Neural cell (in vitro differentiated cells): ENCODE results near the gene MAP4K3. TPM values are rescaled to one million over a fixed set of nuclear protein-coding genes. Genes with fewer than 3 reads are reported as not detected.

ENCODE experiments used
- H2AFZ ChIP-seq: fragments of 200-600, 300-800 bp; sonication (generic), shearing (Covaris generic); 2 replicates; pipeline ENCODE4 v1.6.0; 2014; ENCODE audit warnings: low read depth, mild to moderate bottlenecking, antibody characterized with exemption, low read length, moderate library complexity
- H3F3A ChIP-seq: fragments of 200-600 bp; shearing (Covaris generic); 2 replicates; pipeline ENCODE4 v1.6.1; 2016; ENCODE audit warnings: mild to moderate bottlenecking, moderate library complexity, mixed read lengths, antibody characterized with exemption, low read length; ENCODE audit not compliant: insufficient read depth, poor library complexity, severe bottlenecking
- H3K27ac ChIP-seq: fragments of 200-600, 300-800 bp; sonication (generic), shearing (Covaris generic); 2 replicates; pipeline ENCODE4 v1.5.1; 2014; ENCODE audit warnings: mild to moderate bottlenecking, low read length, moderate library complexity
- H3K27me3 ChIP-seq: fragments of 300-800, 200-600 bp; sonication (generic), shearing (Covaris generic); 2 replicates; pipeline ENCODE4 v1.6.0; 2014; ENCODE audit warnings: mild to moderate bottlenecking, low read depth, low read length, moderate library complexity; ENCODE audit not compliant: insufficient read depth
- H3K36me3 ChIP-seq: fragments of 300-800, 200-600 bp; sonication (generic), shearing (Covaris generic); 2 replicates; pipeline ENCODE4 v1.5.1; 2014; ENCODE audit warnings: mild to moderate bottlenecking, antibody characterized with exemption, low read length, moderate library complexity; ENCODE audit not compliant: insufficient read depth
- H3K4me2 ChIP-seq: fragments of 300-800, 200-600 bp; sonication (generic), shearing (Covaris generic); 2 replicates; pipeline ENCODE4 v1.6.0; 2014; ENCODE audit warnings: mild to moderate bottlenecking, low read length
- H3K4me3 ChIP-seq: fragments of 300-800, 200-600 bp; sonication (generic), shearing (Covaris generic); 2 replicates; pipeline ENCODE4 v1.5.1; 2014; ENCODE audit warnings: mild to moderate bottlenecking, low read length, moderate library complexity
- H3K79me2 ChIP-seq: fragments of 200-600 bp; shearing (Covaris generic); replicated peaks from 2 replicates; pipeline ENCODE4 v1.6.0; 2014; ENCODE audit warnings: mild to moderate bottlenecking, low read length, moderate library complexity; ENCODE audit not compliant: insufficient read depth
- H3K9ac ChIP-seq: fragments of 300-800, 200-600 bp; sonication (generic), shearing (Covaris generic); 2 replicates; pipeline ENCODE4 v1.6.1; 2016; ENCODE audit warnings: mild to moderate bottlenecking, low read length, mixed read lengths
- H3K9me2 ChIP-seq: fragments of 200-600 bp; shearing (Covaris generic); 2 replicates; pipeline ENCODE4 v1.6.1; 2016; ENCODE audit warnings: mild to moderate bottlenecking, low read length, mixed read lengths; ENCODE audit not compliant: insufficient read depth
- H3K9me3 ChIP-seq: fragments of 200-600, 300-800 bp; sonication (generic), shearing (Covaris generic); 2 replicates; pipeline ENCODE4 v1.6.1; 2016; ENCODE audit warnings: mild to moderate bottlenecking, mixed run types, low read length, moderate library complexity, mixed read lengths
- H4K20me1 ChIP-seq: fragments of 200-600 bp; shearing (Covaris generic); 2 replicates; pipeline ENCODE4 v1.6.1; 2016; ENCODE audit warnings: mild to moderate bottlenecking, mixed run types; ENCODE audit not compliant: insufficient read depth
- EP300 ChIP-seq: fragments of 450-650 bp; conservative IDR thresholded peaks from 2 replicates; pipeline ENCODE4 v1.6.1; 2014; ENCODE audit warnings: antibody characterized with exemption, mild to moderate bottlenecking, moderate library complexity; ENCODE audit not compliant: poor library complexity, severe bottlenecking
- EZH2 ChIP-seq: fragments of 200-600, 300-800 bp; shearing (Covaris generic), sonication (generic); IDR thresholded peaks from 2 replicates; pipeline ENCODE4 v1.6.1; 2014; ENCODE audit warnings: antibody characterized with exemption, low read length, borderline replicate concordance, mild to moderate bottlenecking; ENCODE audit not compliant: insufficient read depth, poor library complexity, severe bottlenecking
- MXI1 ChIP-seq: fragments of 450-650 bp; conservative IDR thresholded peaks from 2 replicates; pipeline ENCODE4 v1.6.1; 2014; ENCODE audit warnings: antibody characterized with exemption, mild to moderate bottlenecking; ENCODE audit not compliant: poor library complexity, severe bottlenecking
- POLR2AphosphoS5 ChIP-seq: IDR thresholded peaks from 2 replicates; pipeline ENCODE4 v1.6.1; 2012
- RAD21 ChIP-seq: fragments of 450-650 bp; conservative IDR thresholded peaks from 2 replicates; pipeline ENCODE4 v1.6.1; 2014; ENCODE audit warnings: antibody characterized with exemption, mild to moderate bottlenecking, moderate library complexity
- SMC3 ChIP-seq: fragments of 450-650 bp; conservative IDR thresholded peaks from 2 replicates; pipeline ENCODE4 v1.6.1; 2014; ENCODE audit warnings: antibody characterized with exemption, mild to moderate bottlenecking, moderate library complexity; ENCODE audit not compliant: poor library complexity
- TAF1 ChIP-seq: IDR thresholded peaks from 2 replicates; pipeline ENCODE4 v1.6.1; 2012; ENCODE audit warnings: low read depth
- polyA plus RNA-seq: library from polyadenylated mRNA; depleted of rRNA; stranded (reverse); fragments of >200 nt; gene quantifications from 2 replicates; pipeline ENCODE4 v1.2.3, GENCODE V29; 2014
- TF ChIP-seq, protein P1 (sequence below): fragments of 450-650 bp; IDR thresholded peaks from 2 replicates; pipeline ENCODE4 v1.5.1; 2014; ENCODE audit warnings: antibody characterized with exemption, mild to moderate bottlenecking, moderate library complexity; ENCODE audit not compliant: poor library complexity, severe bottlenecking
- TF ChIP-seq, protein P2 (sequence below): IDR thresholded peaks from 2 replicates; pipeline ENCODE4 v1.6.1; 2012; ENCODE audit warnings: borderline replicate concordance

MAP4K3 gene
- polyA plus RNA-seq, 1 donor from 2014 or later, result 105 TPM

DNA sequence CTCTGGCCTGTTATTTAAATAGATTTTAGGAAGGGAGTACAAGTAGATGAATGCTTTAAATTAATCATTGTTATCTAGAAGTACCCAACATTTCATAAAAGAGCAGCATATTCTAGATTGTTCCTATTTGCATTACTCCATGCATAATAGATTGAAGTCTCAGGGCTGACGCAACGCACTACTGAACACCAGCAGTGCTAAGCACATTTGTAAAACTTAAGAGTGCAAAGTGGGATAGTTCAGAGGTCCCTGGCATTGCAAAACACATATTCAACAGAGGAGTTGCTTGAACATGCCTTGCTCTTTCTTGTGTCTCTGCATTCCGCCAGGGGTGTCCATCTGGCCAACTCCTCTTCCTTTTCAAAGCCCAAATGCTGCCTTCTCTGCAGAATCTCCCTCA, 215.6 kb downstream of the MAP4K3 start:
- H3K9me2 ChIP-seq, result no peaks in the 10 kb centered on the region
- no peaks in the 10 kb centered on the region for H3K79me2 ChIP-seq
- no peak overlapping the region for H3K4me3 ChIP-seq
- no peaks in the 10 kb centered on the region for H3K36me3 ChIP-seq
- no peaks in the 10 kb centered on the region for H3F3A ChIP-seq
- no peaks in the 10 kb centered on the region for H4K20me1 ChIP-seq
- H3K9ac ChIP-seq, result no peak overlapping the region
- H3K27ac ChIP-seq, result no peak overlapping the region
- H3K27me3 ChIP-seq, result no peaks in the 10 kb centered on the region
- no peak overlapping the region for H3K4me2 ChIP-seq
- no peak overlapping the region for H2AFZ ChIP-seq
- TF ChIP-seq EZH2 (no peak), SMC3 (no peak), EP300 (no peak), MXI1 (no peak), TAF1 (no peak), RAD21 (no peak)
- TF ChIP-seq, protein P1, sequence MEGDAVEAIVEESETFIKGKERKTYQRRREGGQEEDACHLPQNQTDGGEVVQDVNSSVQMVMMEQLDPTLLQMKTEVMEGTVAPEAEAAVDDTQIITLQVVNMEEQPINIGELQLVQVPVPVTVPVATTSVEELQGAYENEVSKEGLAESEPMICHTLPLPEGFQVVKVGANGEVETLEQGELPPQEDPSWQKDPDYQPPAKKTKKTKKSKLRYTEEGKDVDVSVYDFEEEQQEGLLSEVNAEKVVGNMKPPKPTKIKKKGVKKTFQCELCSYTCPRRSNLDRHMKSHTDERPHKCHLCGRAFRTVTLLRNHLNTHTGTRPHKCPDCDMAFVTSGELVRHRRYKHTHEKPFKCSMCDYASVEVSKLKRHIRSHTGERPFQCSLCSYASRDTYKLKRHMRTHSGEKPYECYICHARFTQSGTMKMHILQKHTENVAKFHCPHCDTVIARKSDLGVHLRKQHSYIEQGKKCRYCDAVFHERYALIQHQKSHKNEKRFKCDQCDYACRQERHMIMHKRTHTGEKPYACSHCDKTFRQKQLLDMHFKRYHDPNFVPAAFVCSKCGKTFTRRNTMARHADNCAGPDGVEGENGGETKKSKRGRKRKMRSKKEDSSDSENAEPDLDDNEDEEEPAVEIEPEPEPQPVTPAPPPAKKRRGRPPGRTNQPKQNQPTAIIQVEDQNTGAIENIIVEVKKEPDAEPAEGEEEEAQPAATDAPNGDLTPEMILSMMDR, result no peak
- TF ChIP-seq, protein P2, sequence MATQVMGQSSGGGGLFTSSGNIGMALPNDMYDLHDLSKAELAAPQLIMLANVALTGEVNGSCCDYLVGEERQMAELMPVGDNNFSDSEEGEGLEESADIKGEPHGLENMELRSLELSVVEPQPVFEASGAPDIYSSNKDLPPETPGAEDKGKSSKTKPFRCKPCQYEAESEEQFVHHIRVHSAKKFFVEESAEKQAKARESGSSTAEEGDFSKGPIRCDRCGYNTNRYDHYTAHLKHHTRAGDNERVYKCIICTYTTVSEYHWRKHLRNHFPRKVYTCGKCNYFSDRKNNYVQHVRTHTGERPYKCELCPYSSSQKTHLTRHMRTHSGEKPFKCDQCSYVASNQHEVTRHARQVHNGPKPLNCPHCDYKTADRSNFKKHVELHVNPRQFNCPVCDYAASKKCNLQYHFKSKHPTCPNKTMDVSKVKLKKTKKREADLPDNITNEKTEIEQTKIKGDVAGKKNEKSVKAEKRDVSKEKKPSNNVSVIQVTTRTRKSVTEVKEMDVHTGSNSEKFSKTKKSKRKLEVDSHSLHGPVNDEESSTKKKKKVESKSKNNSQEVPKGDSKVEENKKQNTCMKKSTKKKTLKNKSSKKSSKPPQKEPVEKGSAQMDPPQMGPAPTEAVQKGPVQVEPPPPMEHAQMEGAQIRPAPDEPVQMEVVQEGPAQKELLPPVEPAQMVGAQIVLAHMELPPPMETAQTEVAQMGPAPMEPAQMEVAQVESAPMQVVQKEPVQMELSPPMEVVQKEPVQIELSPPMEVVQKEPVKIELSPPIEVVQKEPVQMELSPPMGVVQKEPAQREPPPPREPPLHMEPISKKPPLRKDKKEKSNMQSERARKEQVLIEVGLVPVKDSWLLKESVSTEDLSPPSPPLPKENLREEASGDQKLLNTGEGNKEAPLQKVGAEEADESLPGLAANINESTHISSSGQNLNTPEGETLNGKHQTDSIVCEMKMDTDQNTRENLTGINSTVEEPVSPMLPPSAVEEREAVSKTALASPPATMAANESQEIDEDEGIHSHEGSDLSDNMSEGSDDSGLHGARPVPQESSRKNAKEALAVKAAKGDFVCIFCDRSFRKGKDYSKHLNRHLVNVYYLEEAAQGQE, result no peak
- no peaks in the 10 kb centered on the region for H3K9me3 ChIP-seq

DNA sequence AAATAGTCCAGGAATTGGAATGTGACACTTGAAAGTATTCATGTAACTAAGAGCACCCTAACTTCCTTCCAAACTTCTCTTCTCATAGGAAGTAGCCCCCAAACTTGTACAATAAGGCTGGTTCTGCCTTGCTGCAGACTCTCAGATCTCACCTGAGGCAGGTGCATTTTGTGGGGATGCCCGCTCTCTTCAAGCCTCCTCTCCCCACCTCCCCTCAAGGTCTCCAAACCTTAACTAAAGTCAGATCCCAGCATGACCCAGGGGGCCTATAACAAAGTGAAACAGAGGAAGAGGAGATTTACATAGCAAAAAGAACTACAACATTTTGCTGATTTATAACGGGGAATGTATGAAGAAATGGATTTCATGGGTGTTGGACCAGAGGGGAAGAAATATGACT, 216.9 kb downstream of the MAP4K3 start:
- TF ChIP-seq EP300 (no peak), MXI1 (no peak), POLR2AphosphoS5 (no peak), EZH2 (no peak), TAF1 (no peak), SMC3 (no peak), RAD21 (no peak)
- TF ChIP-seq, protein P1, result no peak
- TF ChIP-seq, protein P2, result no peak
- no peaks in the 10 kb centered on the region for H4K20me1 ChIP-seq
- no peak overlapping the region for H3K27ac ChIP-seq
- no peak overlapping the region for H2AFZ ChIP-seq
- H3K4me2 ChIP-seq, result no peak overlapping the region
- H3F3A ChIP-seq, result no peaks in the 10 kb centered on the region
- no peaks in the 10 kb centered on the region for H3K9me3 ChIP-seq
- H3K9ac ChIP-seq, result no peak overlapping the region
- H3K9me2 ChIP-seq, result no peaks in the 10 kb centered on the region
- no peaks in the 10 kb centered on the region for H3K36me3 ChIP-seq
- H3K4me3 ChIP-seq, result no peak overlapping the region
- no peaks in the 10 kb centered on the region for H3K27me3 ChIP-seq
- H3K79me2 ChIP-seq, result no peaks in the 10 kb centered on the region
